GM13977 (cell line): Measurements from ENCODE around the gene FAM210A.

Source experiments
- DNase-seq: peaks from one replicate; pipeline ENCODE4 v3.0.0; 2012; ENCODE audit warnings: low spot score
- CTCF ChIP-seq: IDR thresholded peaks from 2 replicates; pipeline ENCODE4 v1.5.1; 2012; ENCODE audit warnings: mild to moderate bottlenecking, control low read depth; ENCODE audit not compliant: insufficient read depth; ENCODE audit errors: extremely low read depth, missing control alignments
- in situ Hi-C: fragments of 300-500 bp; cut with MboI; formaldehyde crosslinking; loops from one replicate; pipeline ENCODE4 v1.12.0; 2022; ENCODE audit warnings: low sequenced_read_pairs, low pct_unique_long_range_greater_than_20kb, mixed read lengths, inconsistent platforms; ENCODE audit not compliant: unreplicated experiment

The FAM210A gene

GRCh38 chr18:13649397-13650390, 76.7 kb downstream of the FAM210A start:
- in situ Hi-C loops: no loop called here
- no peak for TF ChIP-seq CTCF
- no peak for DNase-seq

GRCh38 chr18:13647761-13648160, 78.6 kb downstream of the FAM210A start:
- no peak for TF ChIP-seq CTCF
- in situ Hi-C loops: no loop called here
- DNase-seq: no peak

DNA sequence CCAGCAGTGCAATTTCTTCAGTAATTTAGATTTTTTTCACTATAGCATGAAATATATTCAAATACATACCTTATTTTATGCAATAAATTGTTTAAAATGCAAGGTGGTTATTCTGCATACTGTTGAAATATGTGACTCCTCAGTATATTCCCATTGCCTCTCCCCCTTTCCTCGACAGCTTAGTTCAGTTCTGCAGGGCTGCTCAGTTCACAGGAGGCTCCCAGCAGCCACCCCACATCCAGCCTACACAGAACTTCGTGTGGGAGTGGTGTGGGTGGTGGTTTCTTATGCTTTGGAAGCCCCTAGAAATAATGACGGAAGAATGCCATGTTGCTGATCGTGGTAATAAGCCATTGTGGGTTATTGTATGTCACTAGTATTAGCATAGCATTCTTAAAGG, 79.7 kb downstream of the FAM210A start:
- DNase-seq: no peak
- in situ Hi-C loops: no loop called here
- no peak for TF ChIP-seq CTCF

GRCh38 chr18:13645093-13645492, 81.3 kb downstream of the FAM210A start:
- no peak for TF ChIP-seq CTCF
- no peak for DNase-seq
- in situ Hi-C loops: no loop called here

GRCh38 chr18:13643261-13643751, 83.1 kb downstream of the FAM210A start:
- in situ Hi-C loops: no loop called here
- TF ChIP-seq CTCF: no peak
- no peak for DNase-seq

GRCh38 chr18:13642440-13642827, 83.9 kb downstream of the FAM210A start:
- no peak for DNase-seq
- no peak for TF ChIP-seq CTCF
- in situ Hi-C loops: no loop called here
